Endothelial cell of umbilical vein (primary cell): Measurements from ENCODE around the gene KISS1R.
A peak's percentile ranks its signal among the peaks of the same experiment; 100 is the strongest.

Experiments
- CTCF ChIP-seq, 2 donors: IDR thresholded peaks; 1 replicate in 1 of 2; 2 replicates in 1 of 2; pipeline ENCODE4 v1.5.1; 2011; ENCODE audit warnings: low read length in 2 of 2, mild to moderate bottlenecking in 2 of 2, moderate library complexity in 2 of 2, control low read depth in 1 of 2, inconsistent platforms in 1 of 2, low read depth in 1 of 2; ENCODE audit not compliant: insufficient read depth in 1 of 2; ENCODE audit errors: extremely low read depth in 1 of 2
- EZH2 ChIP-seq: IDR thresholded peaks from 2 replicates; pipeline ENCODE4 v1.6.1; 2012; ENCODE audit warnings: borderline replicate concordance, low read depth, mild to moderate bottlenecking, moderate library complexity, low read length, inconsistent platforms; ENCODE audit not compliant: severe bottlenecking
- GATA2 ChIP-seq: IDR thresholded peaks from 2 replicates; pipeline ENCODE4 v1.7.0; 2011; ENCODE audit warnings: low read depth, mild to moderate bottlenecking, moderate library complexity, mixed read lengths, low read length; ENCODE audit not compliant: insufficient read length, insufficient read depth
- MYC ChIP-seq: IDR thresholded peaks from one replicate; pipeline ENCODE4 v1.6.1; 2011; ENCODE audit warnings: mild to moderate bottlenecking, low read depth, low read length
- POLR2A ChIP-seq: IDR thresholded peaks from 2 replicates; pipeline ENCODE4 v1.6.1; 2012; ENCODE audit warnings: low read depth, mild to moderate bottlenecking, control low read depth, low read length
- POLR2AphosphoS5 ChIP-seq: IDR thresholded peaks from 2 replicates; pipeline ENCODE4 v1.6.1; 2012; ENCODE audit warnings: low read depth, mild to moderate bottlenecking, control low read depth, low read length, moderate library complexity; ENCODE audit not compliant: insufficient read depth
- TF ChIP-seq, protein P1 (sequence below): IDR thresholded peaks from 2 replicates; pipeline ENCODE4 v1.6.1; 2011; ENCODE audit not compliant: insufficient read depth, insufficient read length

DNA sequence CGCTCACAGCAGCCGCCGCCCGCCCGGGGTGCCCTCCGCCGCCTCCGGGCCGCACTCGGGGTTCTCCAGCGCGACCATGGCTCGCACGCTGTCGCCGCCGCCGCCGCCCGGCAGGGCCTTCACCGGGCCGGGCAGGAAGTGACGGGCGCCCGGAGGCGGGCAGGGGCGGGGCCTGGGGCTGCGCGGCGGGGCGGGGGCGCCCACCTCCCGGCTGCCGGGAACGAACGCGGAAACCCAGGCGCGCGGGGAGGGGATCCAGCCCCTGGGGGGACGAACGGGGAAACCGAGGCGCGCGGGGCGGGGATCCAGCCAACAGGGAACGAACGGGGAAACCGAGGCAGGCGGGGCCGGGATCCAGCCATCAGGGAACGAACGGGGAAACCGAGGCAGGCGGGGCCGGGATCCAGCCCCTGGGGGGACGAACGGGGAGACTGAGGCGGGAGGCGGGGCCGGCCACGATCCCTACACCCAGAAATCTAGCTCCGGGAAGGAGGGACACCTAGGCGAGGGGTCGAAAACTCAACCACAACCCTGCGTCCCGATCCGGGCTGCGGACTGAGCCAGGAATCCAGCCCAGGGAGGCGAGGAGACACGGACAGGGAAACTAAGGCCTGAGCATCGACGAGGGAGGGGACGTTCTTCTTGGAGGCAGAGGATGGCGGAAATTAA, 3.9 kb upstream of the KISS1R start, which contains the start of gene R3HDM4:
- TF ChIP-seq CTCF (IDR thresholded peaks at IDR 0.05; ENCODE audit: extremely low read depth in 1 of 2, insufficient read depth in 1 of 2, low read depth in 1 of 2, low read length in 2 of 2), result no peak
- TF ChIP-seq, protein P1, sequence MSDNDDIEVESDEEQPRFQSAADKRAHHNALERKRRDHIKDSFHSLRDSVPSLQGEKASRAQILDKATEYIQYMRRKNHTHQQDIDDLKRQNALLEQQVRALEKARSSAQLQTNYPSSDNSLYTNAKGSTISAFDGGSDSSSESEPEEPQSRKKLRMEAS, result no peak
- TF ChIP-seq POLR2AphosphoS5, result peak; percentile 47
- no peak for TF ChIP-seq MYC
- TF ChIP-seq EZH2, result no peak
- no peak for TF ChIP-seq GATA2
- TF ChIP-seq POLR2A, result peak; percentile 47
